ENCODE data around the gene HSPBP1.

HSPBP1 gene

DNA sequence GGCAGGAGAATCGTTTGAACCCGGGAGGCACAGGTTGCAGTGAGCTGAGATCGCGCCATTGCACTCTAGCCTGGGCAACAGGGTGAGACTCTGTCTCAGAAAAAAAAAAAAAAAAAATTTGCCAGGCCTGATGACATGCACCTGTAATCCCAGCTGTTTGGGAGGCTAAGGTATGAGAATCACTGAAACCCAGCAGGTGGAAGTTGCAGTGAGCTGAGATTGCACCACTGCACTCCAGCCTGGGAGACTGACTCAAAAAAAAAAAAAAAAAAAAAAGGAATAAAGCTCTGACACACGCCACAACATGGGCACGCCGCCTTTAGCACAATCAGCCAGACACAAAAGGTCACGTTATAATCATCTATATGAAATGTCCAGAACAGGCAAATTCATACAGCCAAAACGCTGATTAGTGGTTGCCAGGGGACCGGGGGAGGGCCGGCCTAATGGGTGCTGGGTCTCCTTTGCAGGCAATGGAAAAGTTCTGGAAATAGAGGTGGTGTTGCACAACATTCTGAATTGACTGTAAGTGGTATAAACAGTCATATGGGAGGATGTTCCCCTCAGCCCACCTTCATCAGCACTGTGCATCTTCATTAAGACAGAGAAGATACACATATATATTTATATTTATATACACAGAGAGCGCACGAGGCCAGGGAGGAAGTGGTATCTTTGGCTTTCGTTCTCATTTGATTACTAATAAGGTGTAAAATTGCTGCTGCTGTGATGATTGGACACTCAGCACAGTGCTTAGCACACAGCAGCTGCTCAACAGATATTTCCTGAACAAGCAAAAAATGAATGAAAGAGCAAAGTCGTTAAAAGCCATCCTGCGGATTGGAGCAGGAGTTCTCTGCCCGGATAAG lies 3.8 kb downstream of the HSPBP1 start:
- DNase-seq (ENCODE audit: low spot score), result no peak

DNA sequence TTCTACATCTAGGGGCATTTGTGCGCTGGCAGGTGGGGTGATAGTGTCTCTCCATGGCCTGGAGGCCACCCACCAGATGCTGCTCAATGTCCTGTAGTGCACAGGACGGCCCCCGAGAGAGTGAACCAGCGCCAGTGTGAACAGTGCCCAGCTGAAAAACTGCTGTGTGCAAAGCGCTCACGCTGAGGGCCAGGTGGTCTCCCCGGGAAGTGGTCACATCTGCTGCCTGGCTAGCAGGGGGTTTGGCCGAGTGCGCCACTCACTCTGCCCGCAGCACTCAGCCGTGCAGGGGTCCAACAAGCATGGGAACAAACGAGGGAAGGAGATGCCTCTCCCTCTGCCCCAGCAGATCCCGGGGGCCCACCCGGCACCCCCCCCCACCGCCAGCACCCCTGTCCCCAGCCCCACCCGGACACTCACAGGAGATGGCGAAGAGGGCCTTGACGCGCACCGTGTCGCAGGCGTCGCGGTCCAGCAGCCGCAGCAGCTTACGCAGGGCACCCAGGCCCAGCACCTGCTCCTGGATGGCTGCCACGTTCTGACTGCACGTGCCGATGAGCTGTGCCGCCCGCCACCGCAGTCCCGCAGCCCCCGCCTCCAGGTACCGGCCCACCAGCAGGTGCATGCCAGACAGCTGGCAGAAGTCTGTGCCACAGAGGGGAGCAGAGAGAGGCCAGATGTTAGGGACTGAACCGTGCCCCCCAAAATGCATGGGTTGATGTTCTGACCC lies 5.8 kb downstream of the HSPBP1 start:
- DNase-seq (ENCODE audit: low spot score), result no peak

DNA sequence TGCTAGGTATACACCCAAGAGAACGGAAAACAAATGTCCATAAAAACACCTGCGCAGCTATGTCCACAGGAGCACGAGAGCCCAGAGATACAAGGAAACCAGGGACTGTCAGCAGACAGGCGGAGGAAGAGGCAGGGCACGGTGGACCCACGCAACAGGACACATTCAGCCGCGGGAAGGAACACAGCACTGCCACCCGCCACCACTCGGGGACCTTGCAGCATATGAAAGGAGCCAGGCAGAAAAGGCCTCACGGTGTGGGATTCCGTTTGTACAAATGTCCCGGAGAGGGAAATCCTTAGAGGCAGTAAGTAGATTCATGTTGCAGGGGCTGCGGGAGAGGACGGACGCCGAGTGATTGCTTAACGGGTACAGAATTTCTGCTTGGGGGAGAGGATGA lies 7.8 kb downstream of the HSPBP1 start:
- DNase-seq (ENCODE audit: low spot score), result no peak

DNA sequence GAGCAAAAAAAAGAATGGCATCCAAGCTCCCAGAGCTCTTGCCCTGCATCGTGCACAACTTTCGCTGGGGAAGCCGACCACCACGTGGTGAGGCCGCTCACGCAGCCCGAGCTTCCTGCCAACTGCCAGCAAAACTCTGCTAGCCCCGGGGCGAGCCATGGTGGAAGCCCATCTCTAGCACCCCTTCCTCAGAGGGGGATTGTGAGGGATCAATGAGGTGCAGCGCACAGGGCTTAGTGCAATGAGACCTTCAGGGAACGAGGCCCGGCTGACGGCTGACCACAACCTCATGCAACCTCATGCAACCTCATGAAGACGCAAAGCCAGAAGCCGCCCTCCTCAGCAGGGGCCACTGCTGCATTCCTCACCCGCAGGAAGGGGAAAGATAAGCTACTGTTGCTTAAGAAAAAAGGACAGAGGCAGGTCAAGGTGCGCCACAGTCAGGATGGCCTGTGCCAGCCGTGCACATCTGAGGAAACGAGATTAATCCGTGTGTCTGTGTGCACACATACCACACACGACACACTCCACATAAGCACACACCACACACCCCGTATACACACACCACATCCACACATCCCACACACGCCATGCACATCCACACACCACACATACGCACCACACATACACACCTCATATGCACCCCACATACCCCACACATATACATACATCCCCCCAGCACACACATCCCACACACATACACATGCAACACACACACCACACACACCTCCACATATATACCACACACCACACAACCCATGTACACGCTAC lies 9.6 kb downstream of the HSPBP1 start:
- no peak for DNase-seq (ENCODE audit: low spot score)

DNA sequence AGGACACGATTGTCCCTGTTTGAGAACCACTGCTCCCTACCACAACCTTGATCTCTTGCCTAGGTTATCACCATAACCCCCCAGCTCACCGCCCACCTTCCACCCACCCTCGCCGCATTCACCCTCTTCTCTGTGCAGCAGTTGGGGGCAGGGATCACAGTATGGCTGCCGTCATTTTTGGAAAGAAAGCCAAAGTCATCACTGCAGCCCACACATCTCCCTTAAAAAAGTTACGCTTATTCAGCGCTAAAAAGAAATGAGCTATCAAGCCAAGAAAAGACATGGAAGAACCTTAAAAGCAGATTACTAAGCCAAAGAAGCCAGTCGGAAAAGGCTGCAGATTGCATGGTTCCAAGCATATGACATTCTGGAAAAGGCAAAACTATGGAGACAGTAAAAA lies 10.6 kb downstream of the HSPBP1 start:
- no peak for DNase-seq (ENCODE audit: low spot score)

DNA sequence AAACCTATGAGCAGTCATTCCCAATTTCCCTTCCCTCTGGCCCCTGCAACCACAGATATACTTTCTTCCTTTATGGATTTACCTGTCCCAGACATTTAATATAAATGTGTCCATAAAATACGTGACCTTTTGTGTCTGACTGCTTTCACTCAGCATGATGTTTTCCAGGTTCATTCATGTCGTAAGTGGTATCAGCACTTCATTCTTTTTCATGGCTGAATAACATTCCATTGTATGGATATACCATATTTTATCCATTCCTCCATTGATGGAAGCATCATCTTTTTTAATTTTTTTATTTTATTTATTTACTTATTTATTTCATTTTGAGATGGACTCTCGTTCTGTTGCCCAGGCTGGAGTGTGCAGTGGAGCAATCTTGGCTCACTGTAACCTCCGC lies 13.1 kb downstream of the HSPBP1 start:
- DNase-seq (ENCODE audit: low spot score), result no peak

DNA sequence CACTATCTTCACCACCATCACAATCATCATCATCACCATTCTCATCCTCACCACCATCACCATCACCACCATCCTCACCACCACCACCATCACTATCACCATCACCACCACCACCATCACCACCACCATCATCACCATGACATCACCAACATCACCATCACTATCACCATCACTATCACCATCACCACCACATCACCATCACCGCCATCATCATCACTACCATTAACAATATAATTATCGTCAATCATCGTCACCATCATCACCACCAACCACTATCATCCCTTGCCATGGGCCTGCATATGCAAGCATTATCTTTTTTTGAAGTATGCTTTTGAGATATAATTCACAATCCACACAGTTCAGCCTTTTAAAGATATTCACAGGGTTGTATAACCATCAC lies 13.5 kb downstream of the HSPBP1 start:
- DNase-seq (ENCODE audit: low spot score), result no peak

DNA sequence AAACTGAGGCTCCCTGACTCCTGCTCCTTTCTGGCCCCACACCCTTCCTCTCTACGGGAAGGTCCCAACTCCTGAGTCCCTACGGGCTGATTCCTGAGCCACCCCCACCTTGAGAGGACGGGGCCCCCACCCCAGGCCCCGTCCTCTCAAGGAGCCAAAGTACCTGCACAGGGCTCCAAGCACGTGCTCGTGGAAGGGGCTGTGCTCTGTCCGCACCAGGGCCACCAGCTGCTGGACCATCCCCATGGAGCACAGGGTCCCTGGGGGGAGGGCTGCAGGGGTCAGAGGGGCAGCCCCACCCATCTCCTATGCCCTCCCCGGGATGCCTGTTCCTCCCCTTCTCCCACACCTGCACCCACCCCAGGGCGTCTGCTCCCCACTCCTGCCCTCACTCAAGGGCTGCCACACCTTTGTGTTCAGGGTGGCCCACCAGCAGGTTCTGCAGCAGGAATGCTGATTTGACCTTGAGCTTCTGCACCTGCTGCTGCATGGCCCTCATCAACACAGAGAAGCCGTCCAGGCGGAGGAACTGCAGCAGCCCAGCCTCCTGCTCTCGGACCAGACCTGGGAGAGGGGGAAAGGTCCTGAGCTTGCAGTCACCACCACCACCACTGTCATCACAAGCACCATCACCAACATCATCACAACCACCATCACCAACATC lies 14.1 kb downstream of the HSPBP1 start:
- no peak for DNase-seq (ENCODE audit: low spot score)

DNA sequence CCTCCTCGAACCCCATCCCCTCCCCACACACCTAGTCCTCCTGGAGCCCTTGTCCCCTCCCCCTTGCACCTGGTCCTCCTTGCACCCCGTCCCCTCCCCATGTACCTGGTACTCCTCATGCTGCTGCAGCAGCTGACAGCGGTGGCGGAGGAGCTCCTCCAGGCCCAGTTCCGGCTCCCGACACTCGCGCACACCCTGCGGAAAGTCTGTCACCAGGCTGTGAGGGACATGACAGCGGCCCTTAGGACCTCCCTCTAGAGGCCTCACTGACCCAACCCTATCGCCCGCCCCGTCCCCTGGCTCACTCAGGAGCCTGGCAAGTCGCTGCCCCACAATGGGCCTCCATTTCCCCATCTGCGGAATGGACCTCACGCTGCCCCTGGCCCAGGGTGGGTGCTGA lies 14.7 kb downstream of the HSPBP1 start:
- DNase-seq (ENCODE audit: low spot score), result no peak

DNA sequence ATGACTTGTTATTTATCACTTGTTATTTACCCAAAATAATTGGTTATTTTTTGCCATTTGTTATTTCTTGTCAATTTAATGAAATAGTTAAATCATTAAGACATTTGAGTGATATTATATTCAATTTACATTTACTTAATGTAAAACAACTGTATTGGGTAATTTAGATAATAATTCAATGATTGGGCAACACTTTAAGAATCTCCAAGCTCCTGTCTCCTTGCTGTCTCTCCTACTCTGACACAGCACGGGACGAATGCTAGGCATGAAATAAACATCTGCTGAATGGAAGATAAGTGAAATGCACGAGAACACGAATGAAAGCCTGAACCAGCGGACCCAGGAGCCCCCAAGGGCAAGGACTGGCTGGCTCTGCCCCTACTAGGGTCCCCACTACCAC lies 15.4 kb downstream of the HSPBP1 start:
- DNase-seq (ENCODE audit: low spot score), result no peak

DNA sequence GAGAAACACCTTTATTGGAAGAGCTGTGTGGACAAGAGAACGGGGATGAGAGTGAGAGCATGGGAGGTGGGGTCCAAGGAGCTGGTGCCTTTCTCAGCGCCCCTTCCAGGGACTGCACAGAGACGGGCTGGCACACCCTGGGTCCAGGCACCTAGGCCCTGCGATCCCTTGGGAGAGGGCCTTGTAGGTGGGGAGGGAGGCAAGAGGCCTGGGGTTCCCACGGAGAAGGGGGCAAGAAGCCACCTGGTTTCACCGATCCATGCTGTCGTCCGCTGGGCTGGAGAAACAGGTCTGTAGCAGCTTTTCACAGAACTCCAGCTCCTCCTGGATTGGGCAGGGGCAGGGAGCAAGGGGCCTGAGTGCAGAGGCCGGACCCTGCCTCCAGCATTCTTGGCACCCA lies 17.6 kb downstream of the HSPBP1 start:
- no peak for DNase-seq (ENCODE audit: low spot score)

DNA sequence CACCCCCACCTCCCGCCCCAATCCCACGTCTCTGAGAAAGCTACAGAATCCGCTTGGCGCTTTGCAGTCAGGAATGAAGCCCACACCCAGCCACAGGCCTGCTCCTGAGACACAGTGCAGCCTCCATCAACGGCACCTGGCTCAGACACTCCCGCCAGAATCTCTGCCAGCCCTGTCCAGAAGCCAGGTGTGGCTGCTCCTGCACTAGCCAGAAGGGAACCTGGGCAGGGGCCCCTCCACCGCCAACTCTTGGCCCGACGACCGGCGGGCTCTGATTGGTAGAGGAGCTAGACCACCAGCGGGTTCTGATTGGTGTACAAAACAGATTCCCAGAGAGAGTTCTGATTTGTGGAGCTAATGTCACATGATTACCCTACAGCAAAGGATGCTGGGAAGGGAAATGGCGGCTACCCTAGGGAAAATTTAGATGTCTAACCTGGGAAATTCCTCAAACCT lies 18.2 kb downstream of the HSPBP1 start:
- no peak for DNase-seq (ENCODE audit: low spot score)

DNA sequence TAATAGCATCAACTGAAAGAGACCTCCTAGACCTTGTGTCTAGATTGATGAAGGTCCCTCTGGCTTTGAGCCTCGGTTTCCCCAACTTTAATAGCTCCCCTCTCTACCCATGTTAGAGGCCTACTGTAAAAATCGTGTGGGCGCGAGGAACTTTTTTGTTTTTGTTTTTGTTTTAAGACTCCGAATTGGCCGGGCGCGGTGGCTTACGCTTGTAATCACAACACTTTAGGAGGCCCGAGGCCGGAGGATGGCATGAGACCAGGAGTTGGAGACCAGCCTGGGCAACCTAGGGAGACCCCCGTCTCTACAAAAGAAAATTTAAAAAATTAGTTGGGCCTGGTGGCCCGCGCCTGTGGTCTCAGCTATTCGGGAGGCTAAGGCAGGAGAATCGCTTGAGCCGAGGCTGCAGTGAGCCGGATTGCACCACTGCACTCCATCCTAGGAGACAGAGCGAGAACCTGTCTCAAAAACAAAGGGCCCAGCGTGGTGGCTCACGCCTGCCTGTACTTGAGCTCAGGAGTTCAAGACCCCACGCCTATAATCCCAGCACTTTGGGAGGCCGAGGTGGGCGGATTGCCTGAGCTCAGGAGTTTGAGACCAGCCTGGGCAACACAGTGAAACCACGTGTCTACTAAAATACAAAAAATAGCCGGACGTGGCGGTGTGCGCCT lies 20.2 kb downstream of the HSPBP1 start:
- DNase-seq (ENCODE audit: low spot score), result no peak

DNA sequence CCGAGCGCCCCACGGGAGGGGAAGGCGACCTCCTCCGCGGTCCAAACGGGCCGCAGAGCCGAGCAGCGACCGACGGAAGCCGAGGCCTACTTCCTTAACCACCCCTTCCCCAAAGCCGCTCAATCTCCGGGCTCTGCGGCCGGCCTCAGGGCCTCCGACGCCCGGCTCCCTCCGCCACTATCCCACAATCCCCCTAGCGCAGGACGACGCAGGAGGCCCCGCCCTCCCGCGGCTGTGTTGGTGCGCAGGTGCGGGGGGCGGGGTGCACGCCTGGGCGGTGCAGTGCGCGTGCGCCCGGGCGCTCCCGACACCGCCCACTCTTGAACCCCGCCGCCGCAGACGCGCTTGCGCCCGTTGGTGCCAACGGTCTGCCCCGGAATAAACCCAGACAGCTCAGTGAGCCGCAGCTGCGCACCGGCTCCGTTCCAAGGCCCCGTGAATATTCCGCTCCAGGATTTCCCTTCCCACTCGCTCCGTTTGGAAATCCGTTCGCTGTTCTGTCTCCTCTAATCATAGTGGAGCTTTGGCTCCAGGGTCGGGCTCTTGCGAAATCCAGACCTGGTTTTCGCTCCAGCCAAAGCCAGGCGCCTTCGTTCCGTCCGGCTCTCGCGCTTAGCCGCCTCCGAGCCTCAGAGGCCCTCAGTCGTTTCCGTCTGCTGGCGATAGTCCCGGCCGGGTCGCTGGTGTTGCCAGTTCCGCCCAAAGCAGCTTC lies 20.9 kb downstream of the HSPBP1 start, which contains the start of gene PPP6R1:
Gene PPP6R1, minus strand, starts transcription at position 190 of the 712 bp plus-strand sequence. CDS start 11,914 bp downstream, outside the sequence.
- peak; percentile 99 for DNase-seq (ENCODE audit: low spot score)

DNA sequence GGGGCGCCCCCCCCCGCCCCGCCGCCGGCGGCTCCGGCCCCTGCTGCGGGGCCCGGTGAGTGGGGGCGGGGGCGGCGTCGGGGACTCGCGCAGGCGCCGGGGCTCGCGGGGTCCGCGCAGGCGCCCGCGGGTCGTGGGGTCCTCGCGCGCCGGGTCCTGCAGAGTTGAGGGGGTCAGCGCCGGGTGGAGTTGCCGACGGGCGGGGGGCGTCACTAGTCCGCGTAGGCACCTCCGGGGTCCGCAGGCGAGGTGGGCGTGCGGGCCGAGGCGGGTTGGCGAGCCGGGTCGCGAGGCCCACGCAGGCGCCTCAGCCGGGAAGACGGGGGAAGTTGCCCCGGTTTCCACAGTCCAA lies 21.5 kb downstream of the HSPBP1 start:
- no peak for DNase-seq (ENCODE audit: low spot score)

DNA sequence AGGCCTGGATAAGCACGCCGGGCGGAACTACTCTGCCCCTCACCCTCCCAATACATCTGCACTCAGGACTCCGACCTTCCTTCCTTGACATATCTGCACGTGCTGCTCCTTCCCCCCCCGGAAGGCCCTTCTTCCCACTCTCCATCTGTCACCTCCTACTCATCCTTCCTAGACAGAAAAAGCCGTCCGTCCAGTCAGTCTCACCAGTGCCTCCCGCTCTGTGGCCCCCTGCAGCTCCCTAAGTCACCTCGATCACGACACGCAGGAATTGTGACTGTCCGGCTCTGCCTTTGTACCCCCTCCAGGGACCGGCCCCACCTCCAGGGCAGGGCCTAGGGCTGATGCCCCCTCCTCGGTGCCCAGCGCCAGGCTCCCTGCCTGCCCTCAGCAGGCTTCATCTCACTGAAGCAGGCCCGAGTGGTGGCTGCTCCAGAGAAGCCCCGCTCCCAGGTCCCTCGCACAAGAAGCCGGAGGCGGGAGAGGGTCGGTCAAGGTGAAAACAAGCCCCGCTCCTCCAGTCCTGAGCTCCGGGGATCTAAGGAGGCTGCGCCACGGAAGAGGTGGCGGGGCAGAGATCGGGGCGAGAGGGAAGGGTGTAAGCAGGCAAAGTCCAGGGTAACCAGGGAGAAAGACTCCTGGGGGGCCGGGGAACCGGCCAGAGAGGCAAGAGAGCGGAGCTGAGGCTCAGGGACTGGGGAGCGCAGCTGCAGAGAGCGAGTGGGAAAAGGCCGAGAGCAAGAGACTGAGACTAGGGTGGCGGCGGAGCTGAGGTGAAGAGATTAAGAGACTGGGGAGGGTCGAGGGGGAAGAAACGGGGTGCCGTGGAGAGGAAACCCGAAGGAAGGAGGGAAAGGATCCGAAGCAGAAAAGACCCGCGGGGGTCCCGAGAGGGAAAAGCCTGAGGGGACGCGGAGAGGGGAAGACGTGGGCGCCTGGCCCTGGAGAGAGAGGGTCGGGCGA lies 22.2 kb downstream of the HSPBP1 start:
- DNase-seq (ENCODE audit: low spot score), result no peak

DNA sequence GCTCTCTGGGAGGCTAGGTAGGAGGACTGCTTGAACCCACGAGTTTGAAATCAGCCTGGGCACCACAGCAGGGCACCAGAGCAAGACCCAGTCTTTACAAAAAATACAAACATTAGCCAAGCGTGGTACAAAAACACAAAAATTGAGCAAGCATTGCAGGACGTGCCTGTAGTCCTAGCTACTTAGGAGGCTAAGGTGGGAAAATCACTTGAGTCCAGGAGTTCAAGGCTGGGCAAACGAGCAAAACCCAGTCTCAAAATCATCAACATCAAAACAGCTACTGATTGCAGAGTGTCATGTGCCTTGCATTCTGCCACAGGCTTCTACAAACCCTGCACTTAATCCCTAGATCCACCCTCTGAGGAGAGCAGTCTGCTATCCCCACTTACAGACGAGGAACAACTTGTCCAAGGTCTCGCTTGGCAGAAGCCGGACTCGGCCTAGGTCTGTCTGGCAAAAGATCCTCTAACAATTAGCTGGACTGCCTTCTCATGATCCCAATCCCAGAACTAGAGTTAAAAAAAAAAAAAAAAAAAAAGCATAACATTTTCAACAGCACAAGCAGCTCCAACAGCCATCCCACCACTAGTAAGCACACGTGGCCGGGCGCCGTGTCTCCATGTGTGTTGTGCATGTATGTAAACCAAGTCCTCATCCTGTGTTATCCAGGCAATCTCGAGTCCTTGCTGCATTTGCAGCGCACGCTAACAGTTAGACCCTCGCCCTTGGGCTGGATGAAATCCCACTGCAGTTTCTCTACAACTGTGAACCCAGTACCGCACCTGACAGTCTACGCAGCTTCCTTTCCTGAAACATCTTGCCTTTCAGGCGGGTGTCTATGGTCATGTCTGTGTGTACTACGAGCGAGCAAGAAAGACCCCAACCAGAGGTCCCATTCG lies 23.1 kb downstream of the HSPBP1 start:
- DNase-seq (ENCODE audit: low spot score), result no peak

DNA sequence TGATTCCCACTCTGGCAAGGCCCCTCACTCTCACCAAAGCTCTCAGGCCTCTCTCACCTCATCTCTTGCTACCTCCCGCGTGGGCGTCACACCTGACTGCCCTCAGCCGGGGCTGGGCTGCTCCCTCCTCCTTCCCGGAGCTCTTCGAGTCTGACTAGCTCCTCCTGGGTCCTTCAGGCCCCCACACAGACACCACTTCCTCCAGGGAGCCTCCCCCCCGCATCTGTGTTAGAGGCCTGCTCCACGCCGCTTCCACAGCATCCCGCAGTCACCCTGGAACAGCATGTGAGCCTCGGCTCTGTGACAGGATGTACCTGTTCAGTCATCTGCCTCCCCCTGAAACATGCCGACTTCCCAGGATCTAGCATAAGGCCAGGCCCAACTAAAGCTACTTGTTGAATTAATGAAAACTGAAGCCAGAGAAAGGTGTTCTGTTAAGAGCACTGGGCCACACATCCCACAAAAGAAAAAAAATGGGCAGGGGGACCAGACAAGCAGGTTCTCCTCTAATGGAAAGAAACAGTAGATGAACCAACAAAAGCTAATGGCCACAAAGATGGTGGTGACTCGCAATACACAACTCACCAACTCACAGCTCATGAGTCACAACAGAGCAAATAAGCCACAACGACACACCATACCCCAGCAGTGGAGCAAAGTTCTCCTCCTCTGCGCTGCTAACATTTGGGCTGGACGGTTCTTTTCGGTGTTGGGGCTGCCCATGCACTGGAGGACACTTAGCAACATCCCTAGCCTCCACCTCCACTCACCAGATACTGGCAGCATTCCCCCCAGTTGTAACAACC lies 24.1 kb downstream of the HSPBP1 start:
- no peak for DNase-seq (ENCODE audit: low spot score)
